DOHH2 (cell line): ENCODE data around the gene USF2.

Experiments
- H3F3A ChIP-seq: fragments of 200-600 bp; sonication (generic), shearing (Covaris generic); 2 replicates; pipeline ENCODE4 v1.6.0; 2016; ENCODE audit warnings: antibody characterized with exemption, mild to moderate bottlenecking; ENCODE audit not compliant: control insufficient read depth, insufficient read depth
- H3K27ac ChIP-seq: fragments of 200-600 bp; sonication (generic); 2 replicates; pipeline ENCODE4 v1.5.1; 2014; ENCODE audit warnings: low read depth, mild to moderate bottlenecking, low read length, moderate library complexity
- H3K27me3 ChIP-seq: fragments of 200-600 bp; sonication (generic); 2 replicates; pipeline ENCODE4 v1.6.1; 2014; ENCODE audit warnings: mild to moderate bottlenecking, low read length, mixed read lengths; ENCODE audit not compliant: control insufficient read depth
- H3K36me3 ChIP-seq: fragments of 200-600 bp; sonication (generic); 2 replicates; pipeline ENCODE4 v1.6.1; 2014; ENCODE audit warnings: mild to moderate bottlenecking, low read length, moderate library complexity, mixed read lengths; ENCODE audit not compliant: control insufficient read depth
- H3K4me1 ChIP-seq: fragments of 200-600 bp; sonication (generic); 2 replicates; pipeline ENCODE4 v1.6.1; 2014; ENCODE audit warnings: mild to moderate bottlenecking, low read length, mixed read lengths; ENCODE audit not compliant: control insufficient read depth
- H3K4me2 ChIP-seq: fragments of 200-600 bp; sonication (generic); 2 replicates; pipeline ENCODE4 v1.6.0; 2014; ENCODE audit warnings: mild to moderate bottlenecking, low read length, moderate library complexity
- H3K4me3 ChIP-seq: fragments of 200-600 bp; sonication (generic); 2 replicates; pipeline ENCODE4 v1.5.1; 2014; ENCODE audit warnings: mild to moderate bottlenecking, low read length, mixed read lengths
- H3K79me2 ChIP-seq: fragments of 200-600 bp; sonication (generic); 2 replicates; pipeline ENCODE4 v1.6.1; 2014; ENCODE audit warnings: mild to moderate bottlenecking, low read length, mixed read lengths; ENCODE audit not compliant: control insufficient read depth
- H3K9me2 ChIP-seq: fragments of 200-600 bp; sonication (generic); replicated peaks from 2 replicates; pipeline ENCODE4 v1.6.1; 2014; ENCODE audit warnings: mild to moderate bottlenecking, low read length, mixed read lengths; ENCODE audit not compliant: control insufficient read depth
- H3K9me3 ChIP-seq: fragments of 200-600 bp; sonication (generic); 2 replicates; pipeline ENCODE4 v1.6.1; 2014; ENCODE audit warnings: antibody characterized with exemption, low read length, mixed read lengths; ENCODE audit not compliant: control insufficient read depth, insufficient read depth
- H4K20me1 ChIP-seq: fragments of 200-600 bp; sonication (generic); 2 replicates; pipeline ENCODE4 v1.6.0; 2014; ENCODE audit warnings: low read depth, mild to moderate bottlenecking, antibody characterized with exemption, low read length, moderate library complexity; ENCODE audit not compliant: control insufficient read depth, insufficient read depth
- CTCF ChIP-seq: fragments of 200-600 bp; sonication (generic); IDR thresholded peaks from one replicate; pipeline ENCODE4 v1.5.1; 2014; ENCODE audit warnings: antibody characterized with exemption, mild to moderate bottlenecking, low read depth, low read length; ENCODE audit not compliant: poor library complexity, severe bottlenecking
- EZH2phosphoT487 ChIP-seq: fragments of 200-600 bp; sonication (generic); IDR thresholded peaks from 2 replicates; pipeline ENCODE4 v1.6.1; 2017; ENCODE audit warnings: borderline replicate concordance, mild to moderate bottlenecking, antibody characterized with exemption, low read length, moderate library complexity, mixed read lengths

USF2 gene

GRCh38 chr19:35228177-35228930 lies 40.4 kb upstream of the USF2 start, which contains the start of gene FAM187B:
Gene FAM187B, minus strand, starts transcription at chr19:35228739. Its CDS starts 59 bp downstream, at chr19:35228680.
- Histone ChIP-seq H3F3A (no peaks in the 10 kb centered on the region), H3K36me3 (no peaks in the 10 kb centered on the region), H4K20me1 (no peaks in the 10 kb centered on the region), H3K27me3 (peaks cover 8% of the 10 kb centered on the region; the same call in 1 of the 2 replicates), H3K27ac (no peak within 1 kb of the TSS), H3K9me2 (no peaks in the 10 kb centered on the region), H3K4me1 (peaks cover 9% of the 10 kb centered on the region), H3K4me2 (no peak within 1 kb of the TSS), H3K4me3 (no peak within 1 kb of the TSS), H3K79me2 (no peaks in the 10 kb centered on the region), H3K9me3 (no peaks in the 10 kb centered on the region)
- TF ChIP-seq CTCF (no peak), EZH2phosphoT487 (no peak)

GRCh38 chr19:35229601-35230000 lies 39.2 kb upstream of the USF2 start:
- Histone ChIP-seq H3K4me3 (no peak overlapping the region), H3K9me2 (no peaks in the 10 kb centered on the region), H3K36me3 (no peaks in the 10 kb centered on the region), H3K79me2 (no peaks in the 10 kb centered on the region), H3K9me3 (no peaks in the 10 kb centered on the region), H3K4me1 (peaks cover 9% of the 10 kb centered on the region), H3K4me2 (no peak overlapping the region), H4K20me1 (no peaks in the 10 kb centered on the region), H3F3A (no peaks in the 10 kb centered on the region), H3K27ac (no peak overlapping the region), H3K27me3 (peaks cover 17% of the 10 kb centered on the region)
- TF ChIP-seq CTCF (no peak), EZH2phosphoT487 (no peak)

GRCh38 chr19:35231956-35232645 lies 36.7 kb upstream of the USF2 start:
- TF ChIP-seq CTCF, result no peak
- TF ChIP-seq EZH2phosphoT487, result no peak
- H3K9me3 ChIP-seq, result no peaks in the 10 kb centered on the region
- H3K4me2 ChIP-seq, result no peak overlapping the region

More at GRCh38 chr19:35231956-35232645, 36.7 kb upstream of the USF2 start:
- Histone ChIP-seq H3K36me3 (no peaks in the 10 kb centered on the region), H3F3A (no peaks in the 10 kb centered on the region), H3K9me2 (no peaks in the 10 kb centered on the region), H3K27ac (no peak overlapping the region), H3K4me1 (no peaks in the 10 kb centered on the region), H3K27me3 (peaks cover 19% of the 10 kb centered on the region), H3K4me3 (no peak overlapping the region), H3K79me2 (no peaks in the 10 kb centered on the region), H4K20me1 (no peaks in the 10 kb centered on the region)
